GM12878 (cell line): ENCODE measurements around the gene SRC. TPM values are rescaled to one million over a fixed set of nuclear protein-coding genes. Genes with fewer than 3 reads are reported as not detected.

Source experiments
- ATAC-seq: fragments of 200-7000 bp; cut with Tn5 transposase; 3 replicates; pipeline ENCODE4 v1.9.1; 2020; ENCODE audit warnings: mild to moderate bottlenecking, moderate library complexity
- BruUV-seq: library from RNA; stranded (reverse); fragments of 400-500 nt; replicated peaks from 2 replicates; lab custom pipeline; 2021; lab: Mats Ljungman, UMichigan
- CTCF ChIA-PET: fragments of 300-600 bp; sonication (Branson Sonifier 250); formaldehyde crosslinking; extraction: SDS; loops from one replicate; lab custom pipeline; 2021; ENCODE audit warnings: inconsistent platforms; lab: Yijun Ruan, JAX
- POLR2A ChIA-PET: fragments of 350-600 bp; formaldehyde crosslinking; extraction: SDS; loops from one replicate; lab custom pipeline; 2021; ENCODE audit warnings: inconsistent platforms; lab: Charles Lee
- RAD21 ChIA-PET: fragments of 300-600 bp; sonication (Branson Sonifier 250); formaldehyde crosslinking; loops from one replicate; lab custom pipeline; 2023; ENCODE audit warnings: antibody characterized with exemption; ENCODE audit not compliant: unreplicated experiment; lab: Charles Lee
- SMC1A ChIA-PET: fragments of 300-600 bp; sonication (Branson Sonifier 250); formaldehyde crosslinking; loops from one replicate; lab custom pipeline; 2023; ENCODE audit not compliant: unreplicated experiment, uncharacterized antibody; lab: Charles Lee
- DNase-seq: peaks from one replicate; pipeline ENCODE4 v3.0.0-alpha.2; 2011; ENCODE audit warnings: low read depth, low spot score
- FAIRE-seq: peaks from 3 replicates; lab custom pipeline; 2011; peaks lifted over from hg19 to GRCh38; lab: Jason Lieb, UNC
- H2AFZ ChIP-seq: 2 replicates; pipeline ENCODE4 v1.6.0; 2011; ENCODE audit warnings: low read depth, low read length, control low read depth; ENCODE audit not compliant: control insufficient read depth
- H3K27ac ChIP-seq: 2 replicates; pipeline ENCODE4 v1.5.1; 2011; ENCODE audit warnings: control low read depth; ENCODE audit not compliant: control insufficient read depth, insufficient read depth
- H3K27me3 ChIP-seq, 2 experiments: replicated peaks in 1 of 2; 2 replicates each; pipeline versions ENCODE4 v1.6.0 to v1.6.1; 2011; ENCODE audit warnings: low read length in 1 of 2; ENCODE audit not compliant: control insufficient read depth in 2 of 2, insufficient read depth in 2 of 2
- H3K36me3 ChIP-seq, 2 experiments: 2 replicates each; pipeline ENCODE4 v1.5.1; 2011; ENCODE audit warnings: low read length in 1 of 2; ENCODE audit not compliant: control insufficient read depth in 2 of 2, insufficient read depth in 2 of 2
- H3K4me1 ChIP-seq: 2 replicates; pipeline ENCODE4 v1.6.1; 2011; ENCODE audit warnings: mild to moderate bottlenecking, low read length, moderate library complexity, mixed read lengths; ENCODE audit not compliant: control insufficient read depth, insufficient read depth
- H3K4me2 ChIP-seq: 2 replicates; pipeline ENCODE4 v1.6.0; 2011; ENCODE audit warnings: control low read depth; ENCODE audit not compliant: control insufficient read depth, insufficient read depth
- H3K4me3 ChIP-seq: fragments of 200-600 bp; sonication (generic); 2 replicates; pipeline ENCODE4 v1.5.1; 2016
- H3K79me2 ChIP-seq: 2 replicates; pipeline ENCODE4 v1.6.0; 2011; ENCODE audit warnings: low read length; ENCODE audit not compliant: control insufficient read depth, insufficient read depth
- H3K9ac ChIP-seq: 2 replicates; pipeline ENCODE4 v1.8.0; 2011; ENCODE audit warnings: low read length, control low read depth, mixed read lengths; ENCODE audit not compliant: control insufficient read depth, insufficient read depth
- H3K9me3 ChIP-seq: replicated peaks from 3 replicates; pipeline ENCODE4 v1.5.1; 2011; ENCODE audit warnings: mild to moderate bottlenecking, low read length; ENCODE audit not compliant: control insufficient read depth, insufficient read depth
- H4K20me1 ChIP-seq: 2 replicates; pipeline ENCODE4 v1.6.0; 2011; ENCODE audit not compliant: control insufficient read depth, insufficient read depth
- EED ChIP-seq: sonication (generic); IDR thresholded peaks from 2 replicates; pipeline ENCODE4 v1.6.1; 2016; ENCODE audit warnings: antibody characterized with exemption, low read depth
- HDAC2 ChIP-seq: fragments of 200-600 bp; sonication (generic); IDR thresholded peaks from 2 replicates; pipeline ENCODE4 v1.6.1; 2017
- IKZF1 ChIP-seq: fragments of 450-650 bp; conservative IDR thresholded peaks from 2 replicates; pipeline ENCODE4 v1.6.1; 2017; ENCODE audit warnings: antibody characterized with exemption, mild to moderate bottlenecking
- IKZF2 ChIP-seq, 2 experiments: fragments of 450-650 bp; IDR thresholded peaks; 2 replicates each; pipeline ENCODE4 v1.6.1; 2017; ENCODE audit warnings: mild to moderate bottlenecking in 2 of 2, moderate library complexity in 2 of 2
- NFIC ChIP-seq: IDR thresholded peaks from 2 replicates; pipeline ENCODE4 v1.6.1; 2012; ENCODE audit warnings: low read depth, mild to moderate bottlenecking, inconsistent platforms, low read length, moderate library complexity
- NR2F1 ChIP-seq: fragments of 450-650 bp; conservative IDR thresholded peaks from 2 replicates; pipeline ENCODE4 v1.6.1; 2017; ENCODE audit warnings: mild to moderate bottlenecking
- RUNX3 ChIP-seq: IDR thresholded peaks from 2 replicates; pipeline ENCODE4 v1.6.1; 2012; ENCODE audit warnings: low read length, inconsistent platforms
- SP1 ChIP-seq: IDR thresholded peaks from one replicate; pipeline ENCODE4 v1.6.1; 2011; ENCODE audit warnings: low read depth, low read length
- SRF ChIP-seq, 2 experiments: IDR thresholded peaks; 2 replicates each; pipeline ENCODE4 v1.6.1; 2011; ENCODE audit warnings: low read depth in 2 of 2, low read length in 2 of 2, mild to moderate bottlenecking in 1 of 2, moderate library complexity in 1 of 2
- TCF3 ChIP-seq: IDR thresholded peaks from 2 replicates; pipeline ENCODE4 v1.6.1; 2012; ENCODE audit warnings: low read depth, mild to moderate bottlenecking, low read length, borderline replicate concordance; ENCODE audit not compliant: insufficient read depth
- WGBS: methylation state at CpG from one replicate; pipeline ENCODE4 v1.1.6; 2016; ENCODE audit warnings: low lambda C conversion rate; ENCODE audit not compliant: insufficient replicate concordance, insufficient coverage; ENCODE audit errors: missing lambda C conversion rate; 5-methylcytosine and 5-hydroxymethylcytosine counted together
- in situ Hi-C: fragments of 300-500 bp; cut with MboI; formaldehyde crosslinking; loops from 9 replicates; pipeline ENCODE4 v1.14.3; 2018; ENCODE audit warnings: mixed read lengths
- intact Hi-C: fragments of 100-400 bp; cut with micrococcal nuclease; formaldehyde crosslinking; loops from one replicate; pipeline ENCODE4 v1.14.2; 2022; ENCODE audit not compliant: unreplicated experiment
- polyA plus RNA-seq, 11 experiments: library from polyadenylated mRNA; depleted of rRNA in 4 of 11; unstranded in 6 of 11; stranded (reverse) in 5 of 11; fragments of >200 nt; fragmentation: Nextera tagmentation in 4 of 11; fragmentation: Illumina TruSeq in 1 of 11; extraction: Ambion mirVana in 4 of 11; extraction: Trizol in 1 of 11; gene quantifications; 1 replicate in 1 of 11; 2 replicates in 10 of 11; pipeline versions ENCODE4 v1.2.1 to v1.2.3, GENCODE V29; 2011 to 2016; ENCODE audit warnings: inconsistent platforms in 2 of 11, missing spikeins in 2 of 11, low read depth in 1 of 11
- total RNA-seq, 4 experiments: library from RNA; depleted of rRNA in 3 of 4; stranded (reverse); fragments of >200 nt in 3 of 4; fragmentation: Illumina TruSeq in 1 of 4; extraction: Trizol in 1 of 4; gene quantifications; 2 replicates each; pipeline versions ENCODE4 v1.2.1 to v1.2.3, GENCODE V29; 2013 to 2021

Gene SRC
- total and polyA plus RNA-seq, 10 of the 15 experiments (the other 5 are each of a cell fraction or from before 2014, with no cell fraction given), result 0.60 to 71.3 (median 27.2) TPM

DNA sequence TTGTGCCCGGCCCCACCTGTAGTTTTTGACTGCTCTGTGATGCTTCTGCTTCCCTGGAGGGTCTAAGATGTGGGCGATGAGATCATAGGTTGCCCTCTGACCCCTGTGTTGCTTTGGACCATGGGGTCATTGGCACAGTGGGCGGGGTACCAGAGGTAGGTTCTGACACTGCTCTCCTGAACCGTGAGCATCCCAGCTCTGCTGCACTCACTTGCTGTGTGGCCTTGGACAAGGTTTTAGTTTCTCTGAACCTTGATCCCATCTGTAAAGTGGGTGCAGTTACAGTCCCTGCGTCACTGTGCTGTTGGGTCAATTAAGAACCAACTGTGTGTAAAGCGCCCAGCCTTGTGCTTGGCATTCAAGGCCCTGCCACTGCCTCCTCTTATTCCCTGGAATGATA, 30.9 kb downstream of the SRC start:
- Histone ChIP-seq H2AFZ (no peak overlapping the region), H3K9ac (no peak overlapping the region; the same call in 1 of the 2 replicates), H3K4me2 (peak overlapping the region; percentile 26; the same call in 1 of the 2 replicates), H3K4me3 (no peak overlapping the region), H3K27ac (peak overlapping the region; percentile 68), H3K27me3 (no peaks in the 10 kb centered on the region), H3K9me3 (peaks cover 4% of the 10 kb centered on the region), H4K20me1 (no peaks in the 10 kb centered on the region), H3K36me3 (peaks cover 22 to 31% of the 10 kb centered on the region in 2 experiments), H3K79me2 (peaks cover 70% of the 10 kb centered on the region), H3K4me1 (peaks cover 61% of the 10 kb centered on the region)
- BruUV-seq, result no TSS peak
- ChIA-PET POLR2A (no interaction called here), CTCF (no interaction called here), SMC1A (interaction anchor here (1.2 to 1.6 kb wide), 4 partner anchors 24 to 100 kb away, joined by 3 to 6 read pairs (median 3); no protein-coding TSS in a partner anchor), RAD21 (interaction anchor here (0.6 to 1.6 kb wide), 3 partner anchors 27 to 181 kb away, joined by 3 to 5 read pairs (median 3); no protein-coding TSS in a partner anchor)
- ATAC-seq (no peak), FAIRE-seq (no peak), DNase-seq (no peak)
- WGBS, result 94% methylated on average over 6 of the region's 6 CpGs
- in situ Hi-C loops, result no loop called here
- TF ChIP-seq NR2F1 (peak; percentile 59), HDAC2 (no peak)
- intact Hi-C loops, result no loop called here

DNA sequence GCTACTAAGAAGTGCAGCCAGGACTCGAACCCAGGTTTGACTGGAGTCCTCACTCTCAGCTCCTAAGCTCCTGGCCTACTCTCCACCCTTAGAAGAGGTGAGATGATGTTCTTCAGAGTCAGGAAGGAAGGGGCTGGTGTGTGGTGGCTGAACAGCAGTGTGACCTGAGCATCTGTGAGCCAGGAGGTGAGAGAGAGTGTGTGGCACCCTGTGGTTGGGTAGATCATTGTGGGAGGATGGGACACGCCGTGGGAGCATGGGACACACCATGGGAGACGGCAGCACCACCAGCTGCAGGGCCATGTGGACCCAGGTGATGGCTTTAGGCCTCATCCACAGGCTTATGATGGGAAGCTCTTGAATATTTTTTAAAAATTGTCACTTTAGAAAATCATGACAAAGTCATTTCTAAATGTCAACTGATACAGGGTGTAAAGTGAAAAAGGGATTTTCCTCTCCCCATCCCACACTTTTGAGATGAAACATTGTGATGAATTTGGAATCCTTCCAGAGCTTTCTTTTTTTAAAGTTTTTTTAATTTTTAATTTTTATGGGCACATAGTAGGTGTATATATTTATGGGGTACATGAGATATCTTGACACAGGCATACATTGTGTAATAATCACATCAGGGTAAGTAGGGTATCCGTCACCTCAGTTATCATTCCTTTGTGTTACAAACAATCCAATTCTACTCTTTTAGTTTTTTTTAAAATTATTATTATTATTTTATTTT, 31.6 kb downstream of the SRC start:
- TF ChIP-seq EED, result peak; percentile 74
- 0 out of 2 replicates have a peak, but pooled peaks have one; percentile 25 for TF ChIP-seq IKZF1
- TF ChIP-seq IKZF2 (IDR thresholded peaks at IDR 0.05), result peak; percentile 15; a peak in 1 of 4 replicates
- TF ChIP-seq TCF3, result 0 out of 2 replicates have a peak, but pooled peaks have one; percentile 22
- no peak for TF ChIP-seq SP1
- peak; percentile 81 for TF ChIP-seq RUNX3
- no peak for TF ChIP-seq SRF (IDR thresholded peaks at IDR 0.05; ENCODE audit: low read depth in 2 of 2, low read length in 2 of 2)
- TF ChIP-seq NFIC, result peak; percentile 32; the same call in 1 of the 2 replicates
- 42% methylated on average over 5 of the region's 5 CpGs for WGBS
- Histone ChIP-seq H3K9me3 (peaks cover 4% of the 10 kb centered on the region), H3K4me3 (no peak overlapping the region), H4K20me1 (no peaks in the 10 kb centered on the region), H3K4me1 (peaks cover 61% of the 10 kb centered on the region), H3K36me3 (peaks cover 22 to 34% of the 10 kb centered on the region in 2 experiments), H2AFZ (no peak overlapping the region), H3K27ac (peak overlapping the region; percentile 68), H3K4me2 (peak overlapping the region; percentile 26), H3K79me2 (peaks cover 67% of the 10 kb centered on the region), H3K9ac (peak overlapping the region; percentile 22; the same call in 1 of the 2 replicates), H3K27me3 (no peaks in the 10 kb centered on the region)
- ChIA-PET CTCF (interaction anchor here (0.6 to 1.1 kb wide), 3 partner anchors 10 to 107 kb away, joined by 3 to 6 read pairs (median 4); no protein-coding TSS in a partner anchor), SMC1A (interaction anchor here (0.7 to 1.4 kb wide), 4 partner anchors 26 to 101 kb away, joined by 3 to 6 read pairs (median 3); no protein-coding TSS in a partner anchor), POLR2A (interaction anchor here (0.6 to 0.9 kb wide), 3 partner anchors 33 to 1148 kb away, joined by 3 read pairs; no protein-coding TSS in a partner anchor), RAD21 (interaction anchor here (0.6 to 1.6 kb wide), 5 partner anchors 28 to 182 kb away, joined by 3 to 5 read pairs (median 3); no protein-coding TSS in a partner anchor)
- BruUV-seq, result no TSS peak
- peak; percentile 42 for ATAC-seq
- in situ Hi-C loops (no loop called here), intact Hi-C loops (no loop called here)
- DNase-seq, result no peak
- FAIRE-seq, result peak; percentile 31
